IMR-90 (cell line): Measurements from ENCODE around the gene DOCK4. TPM values are rescaled to one million over a fixed set of nuclear protein-coding genes. Genes with fewer than 3 reads are reported as not detected.

ENCODE experiments used
- ATAC-seq: fragments of 200-7000 bp; cut with Tn5 transposase; 2 replicates; pipeline ENCODE4 v1.9.1; 2020; ENCODE audit warnings: low read depth, mild to moderate bottlenecking, moderate library complexity
- BruUV-seq: library from RNA; stranded (reverse); fragments of 400-500 nt; replicated peaks from 2 replicates; lab custom pipeline; 2021; lab: Mats Ljungman, UMichigan
- CTCF ChIA-PET: fragments of 300-600 bp; formaldehyde crosslinking; extraction: SDS; loops from one replicate; lab custom pipeline; 2021; ENCODE audit warnings: antibody characterized with exemption; lab: Yijun Ruan, JAX
- POLR2A ChIA-PET: fragments of 300-600 bp; sonication (Branson Sonifier 250); formaldehyde crosslinking; loops from one replicate; lab custom pipeline; 2022; ENCODE audit warnings: antibody characterized with exemption; ENCODE audit not compliant: unreplicated experiment; lab: Charles Lee
- DNase-seq: peaks from one replicate; pipeline ENCODE4 v3.0.0; 2013
- H2AFZ ChIP-seq: replicated peaks from 2 replicates; pipeline ENCODE3; 2013; ENCODE audit warnings: low read length, mild to moderate bottlenecking; ENCODE audit not compliant: poor library complexity
- H2AK5ac ChIP-seq: 2 replicates; pipeline ENCODE4 v1.6.1; 2013; ENCODE audit warnings: low read depth, low read length, inconsistent platforms
- H2AK9ac ChIP-seq: replicated peaks from 2 replicates; pipeline ENCODE3; 2013; ENCODE audit warnings: mild to moderate bottlenecking, low read depth, low read length, moderate library complexity; ENCODE audit not compliant: poor library complexity
- H2BK120ac ChIP-seq: 2 replicates; pipeline ENCODE4 v1.6.1; 2013; ENCODE audit warnings: low read depth, low read length, inconsistent platforms
- H2BK15ac ChIP-seq: 3 replicates; pipeline ENCODE4 v1.6.1; 2013; ENCODE audit warnings: low read depth, low read length, inconsistent platforms
- H2BK20ac ChIP-seq: 2 replicates; pipeline ENCODE4 v1.6.1; 2013; ENCODE audit warnings: low read depth, mild to moderate bottlenecking, inconsistent platforms, low read length, moderate library complexity
- H2BK5ac ChIP-seq: 2 replicates; pipeline ENCODE4 v1.6.1; 2013; ENCODE audit warnings: mild to moderate bottlenecking, low read depth, low read length, inconsistent platforms; ENCODE audit not compliant: poor library complexity, severe bottlenecking
- H3K14ac ChIP-seq: replicated peaks from 2 replicates; pipeline ENCODE4 v1.6.1; 2013; ENCODE audit warnings: low read depth, low read length, inconsistent platforms
- H3K18ac ChIP-seq: 2 replicates; pipeline ENCODE4 v1.6.1; 2013; ENCODE audit warnings: low read depth, low read length, control low read depth
- H3K23ac ChIP-seq: 2 replicates; pipeline ENCODE4 v1.6.1; 2013; ENCODE audit warnings: low read depth, low read length, inconsistent platforms
- H3K27ac ChIP-seq: 2 replicates; pipeline ENCODE4 v1.5.1; 2013; ENCODE audit warnings: mild to moderate bottlenecking, control low read depth, low read length; ENCODE audit not compliant: insufficient read depth
- H3K27me3 ChIP-seq: 2 replicates; pipeline ENCODE4 v1.6.1; 2013; ENCODE audit warnings: low read length; ENCODE audit not compliant: control insufficient read depth, insufficient read depth
- H3K36me3 ChIP-seq: 2 replicates; pipeline ENCODE4 v1.6.1; 2013; ENCODE audit warnings: low read length, mixed read lengths; ENCODE audit not compliant: control insufficient read depth, insufficient read depth
- H3K4ac ChIP-seq: 2 replicates; pipeline ENCODE4 v1.6.1; 2013; ENCODE audit warnings: low read depth, low read length, inconsistent platforms
- H3K4me1 ChIP-seq: 2 replicates; pipeline ENCODE4 v1.6.1; 2013; ENCODE audit warnings: low read length, mixed read lengths; ENCODE audit not compliant: control insufficient read depth, insufficient read depth
- H3K4me2 ChIP-seq: 2 replicates; pipeline ENCODE4 v1.6.1; 2013; ENCODE audit warnings: low read depth, mild to moderate bottlenecking, control low read depth, low read length, moderate library complexity
- H3K4me3 ChIP-seq: 2 replicates; pipeline ENCODE4 v1.5.1; 2013; ENCODE audit warnings: low read depth, mild to moderate bottlenecking, control low read depth, low read length, moderate library complexity; ENCODE audit not compliant: insufficient read depth
- H3K56ac ChIP-seq: 2 replicates; pipeline ENCODE4 v1.6.1; 2013; ENCODE audit warnings: low read length, inconsistent platforms; ENCODE audit not compliant: insufficient read depth; ENCODE audit errors: extremely low read depth
- H3K79me1 ChIP-seq, 2 experiments: 2 replicates each; pipeline ENCODE4 v1.6.1; 2013; ENCODE audit warnings: low read length in 2 of 2, inconsistent platforms in 1 of 2, low read depth in 1 of 2
- H3K9ac ChIP-seq: 2 replicates; pipeline ENCODE4 v1.6.1; 2013; ENCODE audit warnings: low read depth, low read length, control low read depth
- H3K9me1 ChIP-seq: 2 replicates; pipeline ENCODE4 v1.6.1; 2013; ENCODE audit warnings: low read length, inconsistent platforms; ENCODE audit not compliant: insufficient read depth
- H3K9me3 ChIP-seq: 2 replicates; pipeline ENCODE4 v1.6.1; 2013; ENCODE audit warnings: low read length; ENCODE audit not compliant: control insufficient read depth, insufficient read depth
- H4K20me1 ChIP-seq: 2 replicates; pipeline ENCODE4 v1.6.1; 2013; ENCODE audit warnings: low read length, inconsistent platforms; ENCODE audit not compliant: insufficient read depth
- H4K5ac ChIP-seq: 2 replicates; pipeline ENCODE4 v1.6.1; 2013; ENCODE audit warnings: mild to moderate bottlenecking, low read depth, low read length, control low read depth
- H4K8ac ChIP-seq, 2 experiments: 2 replicates each; pipeline ENCODE4 v1.6.1; 2013; ENCODE audit warnings: low read depth in 2 of 2, low read length in 2 of 2, control low read depth in 1 of 2, inconsistent platforms in 1 of 2
- H4K91ac ChIP-seq: 2 replicates; pipeline ENCODE4 v1.6.1; 2013; ENCODE audit warnings: low read depth, low read length, inconsistent platforms; ENCODE audit not compliant: insufficient read depth
- BHLHE40 ChIP-seq: fragments of 150-350 bp; IDR thresholded peaks from 2 replicates; pipeline ENCODE4 v1.6.1; 2016; ENCODE audit warnings: mild to moderate bottlenecking, low read depth, low read length
- CHD1 ChIP-seq: IDR thresholded peaks from 2 replicates; pipeline ENCODE4 v1.6.1; 2012; ENCODE audit warnings: low read depth, low read length, improper control_type of control experiment
- FOS ChIP-seq: fragments of 150-350 bp; IDR thresholded peaks from 2 replicates; pipeline ENCODE4 v1.6.1; 2016; ENCODE audit warnings: low read depth, low read length
- MAZ ChIP-seq: IDR thresholded peaks from 2 replicates; pipeline ENCODE4 v1.6.1; 2012; ENCODE audit warnings: low read depth, mild to moderate bottlenecking, low read length, improper control_type of control experiment, moderate library complexity, borderline replicate concordance
- MXI1 ChIP-seq: IDR thresholded peaks from 2 replicates; pipeline ENCODE4 v1.6.1; 2012; ENCODE audit warnings: low read depth, mild to moderate bottlenecking, low read length, moderate library complexity, borderline replicate concordance
- RFX5 ChIP-seq: IDR thresholded peaks from 2 replicates; pipeline ENCODE4 v1.8.0; 2012; ENCODE audit warnings: low read depth, mild to moderate bottlenecking, low read length, moderate library complexity
- SMC3 ChIP-seq: fragments of 150-350 bp; IDR thresholded peaks from 2 replicates; pipeline ENCODE4 v1.6.1; 2016; ENCODE audit warnings: low read depth, mild to moderate bottlenecking, antibody characterized with exemption, low read length, moderate library complexity
- WGBS, 2 experiments: methylation state at CpG; one replicate each; pipeline versions ENCODE4 v1.1.5 to v1.1.7; 2013; ENCODE audit warnings: missing lambda C conversion rate in 2 of 2; ENCODE audit not compliant: insufficient read length in 1 of 2; ENCODE audit errors: extremely low coverage in 2 of 2; 5-methylcytosine and 5-hydroxymethylcytosine counted together
- dilution Hi-C: fragments of 300-500 bp; cut with HindIII; formaldehyde crosslinking; loops from one replicate; pipeline ENCODE4 v1.14.3; 2018; ENCODE audit warnings: low sequenced_read_pairs; ENCODE audit not compliant: unreplicated experiment
- in situ Hi-C: fragments of 300-500 bp; cut with MboI; formaldehyde crosslinking; loops from 3 replicates; pipeline ENCODE4 v1.14.3; 2019; ENCODE audit warnings: low sequenced_read_pairs, inconsistent platforms, mixed read lengths
- intact Hi-C: fragments of 100-400 bp; cut with micrococcal nuclease; formaldehyde crosslinking; loops from 2 replicates; pipeline ENCODE4 v1.10.0; 2022
- polyA plus RNA-seq, 3 experiments: library from polyadenylated mRNA; depleted of rRNA; stranded (reverse); fragments of >200 nt; gene quantifications; 2 replicates each; pipeline ENCODE4 v1.2.3, GENCODE V29; 2012; ENCODE audit warnings: low replicate concordance in 1 of 3
- total RNA-seq: library from RNA; depleted of rRNA; stranded (reverse); fragments of >200 nt; gene quantifications from 2 replicates; pipeline ENCODE4 v1.2.3, GENCODE V29; 2012
- TF ChIP-seq, protein P1 (sequence below): fragments of 150-350 bp; IDR thresholded peaks from 2 replicates; pipeline ENCODE4 v1.6.1; 2017; ENCODE audit warnings: mild to moderate bottlenecking, antibody characterized with exemption, low read length, low read depth

Gene DOCK4
- total and polyA plus RNA-seq, 2 of the 4 experiments (the other 2 are of a cell fraction): 4.4 to 12.2 TPM

DNA sequence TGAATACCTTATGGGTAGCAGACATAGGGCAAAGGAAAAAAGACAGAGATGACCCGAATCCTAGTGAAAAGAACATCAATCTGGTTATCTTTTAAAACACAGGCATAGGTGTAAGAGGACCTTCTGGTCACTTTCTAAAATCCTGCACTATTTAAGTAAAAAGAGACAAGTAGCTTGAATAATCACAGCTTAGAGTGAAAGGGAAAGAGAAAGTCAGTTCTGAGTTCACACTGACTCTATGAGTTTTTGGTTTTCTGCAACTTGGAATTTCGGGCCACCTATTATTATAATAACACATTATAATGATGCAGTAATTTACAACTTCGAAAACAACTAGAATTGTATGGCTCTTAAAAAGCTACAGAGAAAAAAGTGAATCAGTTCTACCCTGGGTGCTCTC lies 247.8 kb downstream of the DOCK4 start:
- Histone ChIP-seq H3K4ac (no peak overlapping the region), H3K14ac (no peak overlapping the region), H3K79me1 (no peaks in the 10 kb centered on the region), H3K23ac (no peak overlapping the region), H2BK5ac (no peak overlapping the region), H3K9me3 (no peaks in the 10 kb centered on the region), H2AFZ (no peak overlapping the region), H4K20me1 (no peaks in the 10 kb centered on the region), H2AK9ac (no peak overlapping the region), H3K4me3 (no peak overlapping the region), H3K27ac (no peak overlapping the region), H2AK5ac (no peak overlapping the region), H4K91ac (no peak overlapping the region), H3K9me1 (no peaks in the 10 kb centered on the region), H3K36me3 (no peaks in the 10 kb centered on the region), H2BK15ac (no peak overlapping the region), H4K5ac (no peak overlapping the region), H3K56ac (no peak overlapping the region), H2BK20ac (no peak overlapping the region), H3K27me3 (no peaks in the 10 kb centered on the region), H4K8ac (no peak overlapping the region), H3K9ac (no peak overlapping the region), H3K18ac (no peak overlapping the region), H2BK120ac (no peak overlapping the region), H3K4me2 (no peak overlapping the region), H3K4me1 (no peaks in the 10 kb centered on the region)
- TF ChIP-seq MXI1 (no peak), BHLHE40 (no peak), FOS (no peak), CHD1 (no peak), MAZ (no peak), SMC3 (no peak), RFX5 (no peak)
- TF ChIP-seq, protein P1, sequence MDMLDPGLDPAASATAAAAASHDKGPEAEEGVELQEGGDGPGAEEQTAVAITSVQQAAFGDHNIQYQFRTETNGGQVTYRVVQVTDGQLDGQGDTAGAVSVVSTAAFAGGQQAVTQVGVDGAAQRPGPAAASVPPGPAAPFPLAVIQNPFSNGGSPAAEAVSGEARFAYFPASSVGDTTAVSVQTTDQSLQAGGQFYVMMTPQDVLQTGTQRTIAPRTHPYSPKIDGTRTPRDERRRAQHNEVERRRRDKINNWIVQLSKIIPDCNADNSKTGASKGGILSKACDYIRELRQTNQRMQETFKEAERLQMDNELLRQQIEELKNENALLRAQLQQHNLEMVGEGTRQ: no peak
- WGBS, 2 experiments: no CpG with 5 or more reads among the region's 3 CpGs
- no TSS peak for BruUV-seq
- no peak for ATAC-seq
- ChIA-PET POLR2A (no interaction called here), CTCF (no interaction called here)
- intact Hi-C loops: loop anchor here (10.0 kb wide), 2 partner anchors 456 to 1246 kb away; no protein-coding TSS in a partner anchor
- DNase-seq: no peak
- dilution Hi-C loops: no loop called here
- in situ Hi-C loops: no loop called here
